ENCODE data around the gene HK3.

DNA sequence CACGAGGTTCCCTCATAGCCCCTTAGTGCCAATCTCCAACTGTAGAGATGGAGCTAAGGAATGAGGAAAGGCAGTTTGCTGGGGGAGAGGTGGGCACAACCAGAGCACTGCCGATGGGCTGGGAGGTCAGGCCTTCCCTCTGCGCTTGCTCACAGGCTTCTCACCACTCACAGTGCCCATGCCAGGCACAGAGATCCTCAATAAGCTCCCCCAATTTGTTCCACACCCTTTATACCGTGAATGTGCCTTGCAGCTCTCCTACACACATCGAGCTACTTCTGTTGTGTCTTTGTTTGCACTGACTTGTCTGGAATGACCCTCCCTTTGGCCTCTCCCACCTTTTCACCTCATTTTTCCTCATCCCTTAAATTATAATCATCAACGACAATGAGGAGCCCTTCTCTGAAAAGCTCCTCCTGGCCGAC is 1.6 kb upstream of the HK3 start:
- TF ChIP-seq, protein P1, sequence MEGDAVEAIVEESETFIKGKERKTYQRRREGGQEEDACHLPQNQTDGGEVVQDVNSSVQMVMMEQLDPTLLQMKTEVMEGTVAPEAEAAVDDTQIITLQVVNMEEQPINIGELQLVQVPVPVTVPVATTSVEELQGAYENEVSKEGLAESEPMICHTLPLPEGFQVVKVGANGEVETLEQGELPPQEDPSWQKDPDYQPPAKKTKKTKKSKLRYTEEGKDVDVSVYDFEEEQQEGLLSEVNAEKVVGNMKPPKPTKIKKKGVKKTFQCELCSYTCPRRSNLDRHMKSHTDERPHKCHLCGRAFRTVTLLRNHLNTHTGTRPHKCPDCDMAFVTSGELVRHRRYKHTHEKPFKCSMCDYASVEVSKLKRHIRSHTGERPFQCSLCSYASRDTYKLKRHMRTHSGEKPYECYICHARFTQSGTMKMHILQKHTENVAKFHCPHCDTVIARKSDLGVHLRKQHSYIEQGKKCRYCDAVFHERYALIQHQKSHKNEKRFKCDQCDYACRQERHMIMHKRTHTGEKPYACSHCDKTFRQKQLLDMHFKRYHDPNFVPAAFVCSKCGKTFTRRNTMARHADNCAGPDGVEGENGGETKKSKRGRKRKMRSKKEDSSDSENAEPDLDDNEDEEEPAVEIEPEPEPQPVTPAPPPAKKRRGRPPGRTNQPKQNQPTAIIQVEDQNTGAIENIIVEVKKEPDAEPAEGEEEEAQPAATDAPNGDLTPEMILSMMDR (conservative IDR thresholded peaks at IDR 0.05): no peak
- TF ChIP-seq ZFX (IDR thresholded peaks at IDR 0.05): no peak

All from C4-2B (cell line).